ENCODE results near the gene YRDC. TPM values are rescaled to one million over a fixed set of nuclear protein-coding genes. Genes with fewer than 3 reads are reported as not detected.
A peak's percentile ranks its signal among the peaks of the same experiment; 100 is the strongest.

YRDC gene
- total RNA-seq = 45.2 and 46.5 TPM in 2 replicates

- intact Hi-C loops (cut with micrococcal nuclease) = loop anchor here (1.0 to 5.0 kb wide), 4 partner anchors 52 to 255 kb away; partner anchors contain the start of genes MTF1, SF3A3 and SNIP1
- Mint-ChIP-seq H3K36me3 (ENCODE audit: low read depth) (peaks cover 53% of the 10 kb centered on the region), H3K27me3 (ENCODE audit: low read depth) (no peaks in the 10 kb centered on the region), H3K9me3 (no peaks in the 10 kb centered on the region), H3K4me1 (ENCODE audit: low read depth) (peaks cover 30% of the 10 kb centered on the region), H3K27ac (peak within 1 kb of the TSS; percentile 94), H3K4me3 (ENCODE audit: low read depth) (peak within 1 kb of the TSS; percentile 94)
- DNase-seq (ENCODE audit: low spot score) = peak; percentile 89
Observed at GRCh38 chr1:37807555-37808368, at the start of gene YRDC, which contains the start of gene C1orf122. YRDC (minus strand) TSS chr1:37808208; CDS start chr1:37808180, 28 bp downstream. C1orf122 (plus strand) TSS chr1:37807790; CDS start chr1:37808405, 615 bp downstream.

- Mint-ChIP-seq H3K36me3 (ENCODE audit: low read depth) (peaks cover 36% of the 10 kb centered on the region), H3K4me3 (ENCODE audit: low read depth) (no peak overlapping the region), H3K4me1 (ENCODE audit: low read depth) (peaks cover 32% of the 10 kb centered on the region), H3K27me3 (ENCODE audit: low read depth) (no peaks in the 10 kb centered on the region), H3K9me3 (no peaks in the 10 kb centered on the region), H3K27ac (peak overlapping the region; percentile 34)
- DNase-seq (ENCODE audit: low spot score) = no peak
- intact Hi-C loops (cut with micrococcal nuclease) = no loop called here
Observed at GRCh38 chr1:37854406-37854805, 46.4 kb upstream of the YRDC start.

GRCh38 chr1:37853157-37853556, 45.1 kb upstream of the YRDC start:
- H3K27me3 Mint-ChIP-seq (ENCODE audit: low read depth) = no peaks in the 10 kb centered on the region
- no peak for DNase-seq (ENCODE audit: low spot score)
- peaks cover 42% of the 10 kb centered on the region for H3K36me3 Mint-ChIP-seq (ENCODE audit: low read depth)
- no peak overlapping the region for H3K4me3 Mint-ChIP-seq (ENCODE audit: low read depth)
- intact Hi-C loops (cut with micrococcal nuclease) = no loop called here
- H3K9me3 Mint-ChIP-seq = no peaks in the 10 kb centered on the region
- peaks cover 27% of the 10 kb centered on the region for H3K4me1 Mint-ChIP-seq (ENCODE audit: low read depth)
- H3K27ac Mint-ChIP-seq = no peak overlapping the region

- H3K9me3 Mint-ChIP-seq = no peaks in the 10 kb centered on the region
- no peaks in the 10 kb centered on the region for H3K27me3 Mint-ChIP-seq (ENCODE audit: low read depth)
- DNase-seq (ENCODE audit: low spot score) = no peak
- intact Hi-C loops (cut with micrococcal nuclease) = no loop called here
- H3K4me3 Mint-ChIP-seq (ENCODE audit: low read depth) = no peak overlapping the region
- H3K27ac Mint-ChIP-seq = no peak overlapping the region
- H3K36me3 Mint-ChIP-seq (ENCODE audit: low read depth) = peaks cover 36% of the 10 kb centered on the region
- H3K4me1 Mint-ChIP-seq (ENCODE audit: low read depth) = peaks cover 23% of the 10 kb centered on the region
Observed at GRCh38 chr1:37851782-37852210, 43.8 kb upstream of the YRDC start.

- H3K27me3 Mint-ChIP-seq (ENCODE audit: low read depth) = no peaks in the 10 kb centered on the region
- H3K27ac Mint-ChIP-seq = no peak overlapping the region
- H3K36me3 Mint-ChIP-seq (ENCODE audit: low read depth) = peaks cover 33% of the 10 kb centered on the region
- no peak for DNase-seq (ENCODE audit: low spot score)
- intact Hi-C loops (cut with micrococcal nuclease) = no loop called here
- no peaks in the 10 kb centered on the region for H3K9me3 Mint-ChIP-seq
- peaks cover 28% of the 10 kb centered on the region for H3K4me1 Mint-ChIP-seq (ENCODE audit: low read depth)
- H3K4me3 Mint-ChIP-seq (ENCODE audit: low read depth) = no peak overlapping the region
Observed at GRCh38 chr1:37851262-37851661, 43.3 kb upstream of the YRDC start.

- peaks cover 28% of the 10 kb centered on the region for H3K4me1 Mint-ChIP-seq (ENCODE audit: low read depth)
- peaks cover 39% of the 10 kb centered on the region for H3K36me3 Mint-ChIP-seq (ENCODE audit: low read depth)
- H3K27ac Mint-ChIP-seq = no peak overlapping the region
- no peaks in the 10 kb centered on the region for H3K9me3 Mint-ChIP-seq
- DNase-seq (ENCODE audit: low spot score) = no peak
- H3K27me3 Mint-ChIP-seq (ENCODE audit: low read depth) = no peaks in the 10 kb centered on the region
- no peak overlapping the region for H3K4me3 Mint-ChIP-seq (ENCODE audit: low read depth)
- intact Hi-C loops (cut with micrococcal nuclease) = no loop called here
Observed at GRCh38 chr1:37850352-37850955, 42.4 kb upstream of the YRDC start.

GRCh38 chr1:37849480-37849879, 41.5 kb upstream of the YRDC start:
- peaks cover 26% of the 10 kb centered on the region for H3K4me1 Mint-ChIP-seq (ENCODE audit: low read depth)
- H3K36me3 Mint-ChIP-seq (ENCODE audit: low read depth) = peaks cover 33% of the 10 kb centered on the region
- no peak overlapping the region for H3K4me3 Mint-ChIP-seq (ENCODE audit: low read depth)
- H3K27ac Mint-ChIP-seq = no peak overlapping the region
- DNase-seq (ENCODE audit: low spot score) = no peak
- no peaks in the 10 kb centered on the region for H3K9me3 Mint-ChIP-seq
- intact Hi-C loops (cut with micrococcal nuclease) = no loop called here
- H3K27me3 Mint-ChIP-seq (ENCODE audit: low read depth) = no peaks in the 10 kb centered on the region

GRCh38 chr1:37846647-37847339, 38.8 kb upstream of the YRDC start:
- Mint-ChIP-seq H3K36me3 (ENCODE audit: low read depth) (peaks cover 24% of the 10 kb centered on the region), H3K9me3 (no peaks in the 10 kb centered on the region), H3K27me3 (ENCODE audit: low read depth) (no peaks in the 10 kb centered on the region), H3K4me3 (ENCODE audit: low read depth) (peak overlapping the region; percentile 48), H3K27ac (peak overlapping the region; percentile 2), H3K4me1 (ENCODE audit: low read depth) (peaks cover 26% of the 10 kb centered on the region)
- intact Hi-C loops (cut with micrococcal nuclease) = no loop called here
- no peak for DNase-seq (ENCODE audit: low spot score)

GRCh38 chr1:37845786-37846185, 37.8 kb upstream of the YRDC start:
- H3K4me3 Mint-ChIP-seq (ENCODE audit: low read depth) = no peak overlapping the region
- intact Hi-C loops (cut with micrococcal nuclease) = no loop called here
- H3K36me3 Mint-ChIP-seq (ENCODE audit: low read depth) = peaks cover 24% of the 10 kb centered on the region
- H3K4me1 Mint-ChIP-seq (ENCODE audit: low read depth) = peaks cover 26% of the 10 kb centered on the region
- no peaks in the 10 kb centered on the region for H3K9me3 Mint-ChIP-seq
- H3K27me3 Mint-ChIP-seq (ENCODE audit: low read depth) = no peaks in the 10 kb centered on the region
- DNase-seq (ENCODE audit: low spot score) = no peak
- no peak overlapping the region for H3K27ac Mint-ChIP-seq

GRCh38 chr1:37845049-37845646, 37.1 kb upstream of the YRDC start:
- Mint-ChIP-seq H3K36me3 (ENCODE audit: low read depth) (peaks cover 29% of the 10 kb centered on the region), H3K9me3 (no peaks in the 10 kb centered on the region), H3K27ac (no peak overlapping the region), H3K27me3 (ENCODE audit: low read depth) (no peaks in the 10 kb centered on the region), H3K4me1 (ENCODE audit: low read depth) (peaks cover 26% of the 10 kb centered on the region), H3K4me3 (ENCODE audit: low read depth) (no peak overlapping the region)
- intact Hi-C loops (cut with micrococcal nuclease) = no loop called here
- no peak for DNase-seq (ENCODE audit: low spot score)

GRCh38 chr1:37844536-37844935, 36.5 kb upstream of the YRDC start:
- no peaks in the 10 kb centered on the region for H3K9me3 Mint-ChIP-seq
- intact Hi-C loops (cut with micrococcal nuclease) = no loop called here
- H3K27ac Mint-ChIP-seq = peak overlapping the region; percentile 11
- H3K36me3 Mint-ChIP-seq (ENCODE audit: low read depth) = peaks cover 35% of the 10 kb centered on the region
- no peaks in the 10 kb centered on the region for H3K27me3 Mint-ChIP-seq (ENCODE audit: low read depth)
- H3K4me1 Mint-ChIP-seq (ENCODE audit: low read depth) = peaks cover 26% of the 10 kb centered on the region
- H3K4me3 Mint-ChIP-seq (ENCODE audit: low read depth) = no peak overlapping the region
- DNase-seq (ENCODE audit: low spot score) = no peak

- Mint-ChIP-seq H3K27ac (no peak overlapping the region), H3K4me1 (ENCODE audit: low read depth) (peaks cover 20% of the 10 kb centered on the region), H3K36me3 (ENCODE audit: low read depth) (peaks cover 50% of the 10 kb centered on the region)
Observed at GRCh38 chr1:37841652-37842051, 33.6 kb upstream of the YRDC start.

More at GRCh38 chr1:37841652-37842051, 33.6 kb upstream of the YRDC start:
- Mint-ChIP-seq H3K9me3 (no peaks in the 10 kb centered on the region), H3K27me3 (ENCODE audit: low read depth) (no peaks in the 10 kb centered on the region), H3K4me3 (ENCODE audit: low read depth) (no peak overlapping the region)
- no peak for DNase-seq (ENCODE audit: low spot score)
- intact Hi-C loops (cut with micrococcal nuclease) = no loop called here

All from activated T-helper 2 cell treated with anti-CD3 and anti-CD28 coated beads, Interferon-gamma antibody, Interleukin-2, Interleukin-4, amounts not matched to agents 10 μg/mL and 5 μg/mL and 100 μg/mL, durations not matched to agents 14 hours and 24 hours and 36 hours (primary cell).